HG03521 (cell line): Measurements from ENCODE around the gene RCAN1.

Experiments used
- ATAC-seq: cut with Tn5 transposase; IDR thresholded peaks from one replicate; pipeline ENCODE4 v1.9.1; 2021; ENCODE audit warnings: mild to moderate bottlenecking, moderate library complexity; ENCODE audit not compliant: unreplicated experiment

The RCAN1 gene

DNA sequence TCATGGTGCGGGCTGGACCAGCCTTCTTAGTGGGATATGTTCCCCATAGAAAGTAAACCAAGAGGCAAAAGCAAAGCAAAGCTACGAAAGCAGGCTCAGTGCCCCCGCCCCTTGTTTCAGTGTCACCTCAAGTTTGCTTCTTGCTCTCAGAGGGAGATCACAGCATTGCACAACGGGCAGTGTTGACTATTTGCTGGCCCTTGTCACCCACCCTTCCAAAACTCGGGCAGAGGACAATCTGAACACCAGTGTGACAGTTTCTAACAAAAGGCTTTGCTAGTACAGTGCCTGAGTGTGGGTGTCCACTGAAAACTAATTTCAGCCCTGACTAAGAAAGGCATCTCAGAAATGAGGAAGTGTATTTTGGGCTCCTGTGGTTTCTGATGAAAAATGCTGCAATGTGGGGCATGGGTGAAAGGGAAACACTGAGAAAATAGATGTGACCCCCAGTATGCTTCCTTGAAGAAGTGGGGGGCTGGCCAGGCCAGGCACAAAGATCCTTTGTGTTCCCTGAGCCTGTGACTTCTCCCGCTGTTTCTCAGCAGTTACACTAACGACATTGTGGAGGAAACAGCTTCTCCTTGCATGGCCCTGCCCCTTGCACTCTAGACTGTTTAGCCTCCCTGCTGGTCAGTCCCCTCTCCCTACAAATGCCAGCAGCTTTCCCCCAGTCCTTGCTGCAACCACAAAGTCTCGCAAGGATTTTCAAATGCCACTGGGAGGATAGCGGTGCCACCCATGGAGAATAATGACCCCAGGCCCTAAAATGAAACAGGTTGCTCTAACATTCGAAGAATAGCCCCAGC, 69.6 kb downstream of the RCAN1 start:
- peak; percentile 78 for ATAC-seq

DNA sequence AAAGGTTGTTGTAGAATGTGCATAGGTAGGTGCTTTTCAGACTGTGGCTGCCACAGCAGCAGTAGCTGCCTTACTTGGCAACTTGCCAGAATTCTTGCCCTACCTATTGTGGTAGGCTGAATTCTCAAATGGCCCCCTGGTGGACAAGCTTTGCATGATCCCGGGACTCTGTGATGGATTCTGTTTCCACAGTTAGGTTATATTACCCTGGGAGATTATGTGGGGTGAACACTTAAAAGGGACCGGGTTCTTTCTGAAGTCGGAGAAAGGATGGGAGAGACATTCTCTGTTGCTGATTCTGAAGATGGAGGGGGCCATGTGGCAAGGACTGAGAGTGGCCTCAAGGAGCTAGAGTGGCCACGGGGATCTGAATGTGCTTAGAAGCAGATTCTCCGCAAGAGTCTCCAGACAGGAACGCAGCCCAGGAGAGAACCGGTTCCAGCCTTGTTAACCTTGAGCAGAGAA, 70.8 kb downstream of the RCAN1 start:
- ATAC-seq: no peak

DNA sequence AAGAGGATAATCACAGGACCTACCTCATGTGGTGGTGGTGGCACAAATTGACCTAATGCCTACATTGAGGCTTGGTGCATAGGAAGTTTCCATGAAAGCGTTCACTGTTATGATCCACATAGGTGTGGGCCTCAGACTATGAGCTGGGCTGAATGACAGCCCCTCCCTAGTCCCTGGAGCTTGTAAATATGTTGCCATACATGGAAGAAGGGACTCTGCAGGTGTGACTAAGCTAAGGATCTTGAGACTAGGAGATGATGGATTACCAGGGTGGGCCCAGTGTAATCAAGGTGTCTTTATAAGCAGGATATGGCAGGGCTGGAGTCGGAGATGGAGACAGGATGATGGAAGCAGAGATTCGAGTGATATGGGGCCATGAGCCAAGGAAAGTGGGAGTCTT, 71.9 kb downstream of the RCAN1 start:
- no peak for ATAC-seq

DNA sequence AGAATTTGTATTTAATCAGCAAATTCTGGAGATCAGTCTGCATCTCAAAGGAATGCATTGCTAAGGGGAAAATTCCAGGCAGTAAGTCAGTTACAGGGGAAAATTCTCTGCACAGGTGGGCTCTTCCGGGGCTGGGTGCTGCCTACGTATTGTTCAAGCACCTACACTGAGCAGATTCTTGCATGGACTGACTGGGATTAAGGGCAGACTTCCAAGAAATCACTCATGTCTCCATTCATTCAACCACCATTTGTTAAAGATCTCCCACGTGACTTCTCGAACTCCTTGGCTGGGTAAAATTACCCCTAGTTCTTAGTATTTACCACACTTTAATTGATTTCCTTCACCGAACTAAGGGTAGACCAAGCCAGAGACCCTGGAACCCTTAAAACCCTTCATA, 74.7 kb downstream of the RCAN1 start:
- ATAC-seq: no peak

DNA sequence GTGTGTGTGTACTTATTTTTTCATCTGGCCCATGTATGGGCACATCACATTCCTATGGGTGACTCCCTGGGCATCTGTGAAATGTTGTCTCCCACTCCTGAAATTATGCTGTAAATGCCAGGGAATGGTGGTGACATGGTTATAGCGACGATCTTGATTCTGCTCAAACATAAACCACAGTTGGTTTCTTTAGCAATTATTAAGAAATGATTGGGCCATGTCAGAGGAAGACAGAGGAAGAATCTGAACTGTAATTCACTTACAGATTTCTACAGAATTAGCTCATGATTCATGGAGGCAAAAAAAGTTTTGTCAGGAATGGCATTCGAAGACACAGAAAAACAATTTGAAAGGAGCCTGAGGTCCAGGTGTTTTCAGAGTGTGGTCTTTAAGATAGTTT, 77.1 kb downstream of the RCAN1 start:
- no peak for ATAC-seq

DNA sequence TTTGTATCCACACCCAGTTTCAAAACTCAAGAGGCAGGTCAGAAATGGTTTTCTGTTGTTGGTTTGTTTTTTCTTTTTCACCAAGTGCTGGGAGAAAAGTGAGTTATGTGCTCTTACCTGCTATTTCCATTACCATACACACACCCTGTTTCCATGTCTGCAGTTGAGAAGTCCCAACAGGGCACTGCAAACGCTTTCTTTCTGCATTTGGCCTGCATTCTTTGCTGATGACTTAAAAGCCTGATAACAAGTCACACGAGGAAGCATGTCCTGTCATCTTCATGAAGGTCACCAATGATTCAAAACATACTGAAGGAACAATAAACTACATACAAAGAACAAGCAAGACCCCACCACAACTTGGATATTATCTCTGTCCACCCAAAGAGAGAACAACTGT, 78.1 kb downstream of the RCAN1 start:
- ATAC-seq: no peak

DNA sequence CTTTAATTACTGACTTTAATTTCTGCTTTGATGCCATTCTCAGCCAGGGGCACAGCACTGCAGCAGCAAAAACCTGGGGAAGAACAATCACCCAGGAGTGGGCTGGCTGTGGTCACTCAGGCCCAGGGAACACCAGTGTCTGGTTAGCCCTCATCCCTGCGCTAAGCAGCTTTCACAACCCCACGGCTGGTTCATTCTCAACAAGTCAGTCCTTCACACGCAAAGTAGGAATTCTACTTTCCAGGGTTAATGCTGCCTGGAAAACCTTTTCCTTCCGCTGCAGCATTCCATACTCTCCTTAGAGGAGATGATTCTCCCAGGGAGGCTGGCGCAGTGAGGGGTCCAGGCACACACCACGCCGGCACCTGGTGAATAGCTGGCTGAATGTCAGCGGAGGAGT, 78.6 kb downstream of the RCAN1 start:
- ATAC-seq: no peak

DNA sequence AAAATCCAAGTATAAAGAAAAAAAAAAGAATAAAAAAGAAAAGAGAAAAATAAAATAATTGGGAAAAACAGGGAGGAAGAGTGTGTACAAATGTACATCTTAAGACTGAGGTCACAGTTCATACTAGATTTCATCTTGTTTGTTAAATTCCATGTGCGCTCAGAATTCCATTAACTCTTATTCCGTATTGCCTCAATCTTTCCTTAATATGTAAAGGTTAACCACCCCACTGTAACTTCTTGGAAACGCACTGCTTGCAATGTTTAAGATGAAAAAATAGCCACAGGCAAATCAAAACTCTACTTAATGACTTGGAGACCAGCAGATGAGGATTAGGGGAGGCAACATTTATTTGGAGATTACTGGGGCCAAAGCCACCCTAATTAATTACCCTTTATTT, 79.0 kb downstream of the RCAN1 start:
- ATAC-seq: no peak

DNA sequence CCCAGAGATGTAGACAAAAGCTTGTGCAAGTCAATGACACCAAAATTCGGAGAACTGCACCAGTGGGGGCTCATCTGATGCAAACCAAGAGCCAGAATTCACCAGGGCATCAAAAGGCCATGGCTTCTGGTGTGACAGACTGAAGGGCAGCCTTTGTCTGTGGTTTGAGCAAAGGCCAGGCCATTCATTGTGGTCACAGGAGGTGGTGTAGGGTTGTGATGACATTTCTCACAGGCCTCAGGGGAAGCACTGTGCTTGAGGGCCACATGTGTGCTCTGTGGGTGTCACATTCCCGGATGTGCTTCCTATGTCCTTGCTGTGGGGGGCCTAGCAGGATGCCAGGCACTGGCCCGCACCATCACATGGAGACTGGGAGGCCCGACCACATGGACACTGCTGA, 80.4 kb downstream of the RCAN1 start:
- ATAC-seq: no peak

DNA sequence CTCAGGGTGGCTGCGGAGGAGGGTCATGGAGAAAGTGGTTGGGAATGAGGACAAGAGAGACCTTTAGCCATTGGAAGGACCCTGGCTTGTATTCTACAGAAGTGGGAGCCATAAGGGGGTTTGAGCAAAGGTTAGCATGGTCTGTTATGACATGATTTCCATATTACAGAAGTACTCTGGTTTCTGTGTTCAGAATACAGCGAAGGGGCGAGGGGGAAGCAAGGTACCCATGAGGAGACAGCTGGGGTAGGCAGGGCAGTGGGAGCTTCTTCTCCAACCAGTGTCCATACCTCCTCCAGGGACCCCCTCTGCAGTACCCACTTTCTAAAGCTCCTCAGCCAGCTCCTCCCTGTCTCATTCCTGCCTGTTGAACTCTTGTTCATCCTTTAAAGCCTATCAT, 81.0 kb downstream of the RCAN1 start:
- ATAC-seq: no peak

DNA sequence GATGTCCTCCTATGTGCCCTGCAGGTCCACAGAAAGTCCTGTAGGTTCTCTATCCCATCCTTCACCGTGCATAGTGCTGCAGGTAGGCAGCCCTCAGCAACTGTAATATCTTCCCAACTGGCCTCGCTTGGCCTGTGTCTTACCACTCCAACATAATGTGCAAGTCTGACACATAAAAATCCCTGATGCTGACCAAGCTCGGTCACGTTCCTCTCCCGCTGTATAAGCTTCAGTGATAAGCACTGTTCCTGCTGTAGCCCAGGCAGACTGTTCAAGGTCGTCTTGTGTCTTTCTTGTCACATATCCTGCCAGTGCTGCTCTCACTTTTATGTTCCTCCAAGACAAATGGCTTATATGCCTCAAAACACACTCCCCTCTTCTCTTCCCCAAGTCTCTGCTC, 83.5 kb downstream of the RCAN1 start:
- no peak for ATAC-seq

DNA sequence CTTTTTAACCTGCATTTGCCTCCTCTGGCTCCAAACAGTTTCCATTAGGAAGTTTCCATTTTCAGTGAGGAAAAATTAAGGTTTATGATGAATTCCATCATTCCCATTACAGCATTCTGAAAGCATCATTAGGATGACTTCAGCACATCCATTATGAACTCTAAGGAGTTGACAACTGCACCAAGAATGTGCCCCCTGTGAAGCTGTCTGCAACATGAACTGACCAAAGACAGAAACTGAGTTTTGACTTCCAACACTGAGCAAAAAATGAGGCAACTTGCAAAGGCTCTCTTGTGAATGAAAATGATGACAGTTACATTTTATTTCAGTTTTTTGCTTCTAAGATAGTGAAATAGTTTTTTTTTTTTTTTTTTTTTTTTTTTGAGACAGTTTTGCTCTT, 84.7 kb downstream of the RCAN1 start:
- no peak for ATAC-seq

DNA sequence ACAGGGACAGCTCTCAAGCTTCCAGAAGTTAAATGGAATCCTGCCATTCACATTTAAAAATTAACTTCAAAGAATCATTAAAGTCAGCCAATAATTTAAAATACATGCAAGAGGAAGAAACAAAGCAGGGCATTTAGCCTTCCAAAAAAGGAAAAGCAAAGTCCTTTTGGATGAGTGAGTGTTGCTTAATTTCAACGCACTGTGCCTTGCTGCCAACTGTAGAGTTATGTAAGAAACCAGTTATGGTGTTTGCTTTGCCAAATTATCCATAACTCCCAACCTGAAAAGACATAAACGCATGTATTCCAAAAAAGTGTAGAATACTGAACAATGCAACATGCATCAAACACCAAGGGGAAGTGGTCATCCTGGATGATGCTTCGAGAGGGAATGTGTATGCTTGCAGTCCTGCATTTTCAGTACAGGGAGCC, 86.8 kb downstream of the RCAN1 start:
- ATAC-seq: no peak

DNA sequence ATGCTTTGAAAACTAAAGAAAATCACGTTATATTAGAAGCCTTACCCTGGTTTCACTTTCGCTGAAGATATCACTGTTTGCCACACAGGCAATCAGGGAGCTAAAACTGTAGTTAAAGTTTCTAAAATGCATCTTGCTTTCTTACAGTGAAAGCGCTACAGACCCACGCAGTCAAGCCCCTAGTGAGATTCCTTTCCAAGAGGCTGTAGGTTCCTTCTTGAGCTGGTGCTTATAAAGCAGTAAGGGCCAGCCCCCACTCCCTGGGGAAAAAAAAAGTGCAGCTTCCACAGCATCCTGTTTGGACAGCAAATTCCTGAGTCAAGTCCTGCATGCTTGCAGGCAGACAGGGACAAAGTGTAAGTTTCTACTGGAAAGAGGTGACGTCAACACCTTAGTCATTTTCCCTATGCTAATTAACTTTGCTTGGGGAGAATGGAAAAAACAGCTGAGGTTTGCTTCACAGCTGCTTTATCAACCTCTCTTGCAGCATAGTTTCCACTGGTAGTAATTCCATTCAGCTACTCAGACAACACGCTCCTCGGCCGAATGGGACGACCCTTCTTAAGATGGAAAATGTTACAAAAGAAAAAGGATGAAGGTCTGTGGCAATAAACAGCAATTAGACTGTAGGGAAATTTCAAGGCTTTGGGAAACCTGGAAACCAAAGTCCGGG, 88.2 kb downstream of the RCAN1 start:
- ATAC-seq: no peak

DNA sequence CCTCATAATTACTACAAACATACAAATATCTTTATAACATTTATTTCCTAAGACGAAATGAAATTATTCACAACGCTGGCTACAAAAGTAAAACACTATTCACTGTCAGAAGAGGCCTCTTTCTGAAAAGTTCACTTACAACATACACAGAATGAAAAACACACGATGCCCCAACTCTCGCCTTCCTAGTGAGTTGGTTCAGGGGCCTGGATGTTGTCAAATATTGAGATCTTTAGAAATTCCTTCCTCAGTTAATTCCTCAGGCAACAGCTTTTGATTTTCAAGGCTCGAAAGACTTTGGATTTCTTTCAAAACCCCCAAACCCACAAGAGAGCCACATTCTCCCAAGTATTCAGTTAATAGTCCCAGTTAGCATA, 88.7 kb downstream of the RCAN1 start:
- no peak for ATAC-seq

DNA sequence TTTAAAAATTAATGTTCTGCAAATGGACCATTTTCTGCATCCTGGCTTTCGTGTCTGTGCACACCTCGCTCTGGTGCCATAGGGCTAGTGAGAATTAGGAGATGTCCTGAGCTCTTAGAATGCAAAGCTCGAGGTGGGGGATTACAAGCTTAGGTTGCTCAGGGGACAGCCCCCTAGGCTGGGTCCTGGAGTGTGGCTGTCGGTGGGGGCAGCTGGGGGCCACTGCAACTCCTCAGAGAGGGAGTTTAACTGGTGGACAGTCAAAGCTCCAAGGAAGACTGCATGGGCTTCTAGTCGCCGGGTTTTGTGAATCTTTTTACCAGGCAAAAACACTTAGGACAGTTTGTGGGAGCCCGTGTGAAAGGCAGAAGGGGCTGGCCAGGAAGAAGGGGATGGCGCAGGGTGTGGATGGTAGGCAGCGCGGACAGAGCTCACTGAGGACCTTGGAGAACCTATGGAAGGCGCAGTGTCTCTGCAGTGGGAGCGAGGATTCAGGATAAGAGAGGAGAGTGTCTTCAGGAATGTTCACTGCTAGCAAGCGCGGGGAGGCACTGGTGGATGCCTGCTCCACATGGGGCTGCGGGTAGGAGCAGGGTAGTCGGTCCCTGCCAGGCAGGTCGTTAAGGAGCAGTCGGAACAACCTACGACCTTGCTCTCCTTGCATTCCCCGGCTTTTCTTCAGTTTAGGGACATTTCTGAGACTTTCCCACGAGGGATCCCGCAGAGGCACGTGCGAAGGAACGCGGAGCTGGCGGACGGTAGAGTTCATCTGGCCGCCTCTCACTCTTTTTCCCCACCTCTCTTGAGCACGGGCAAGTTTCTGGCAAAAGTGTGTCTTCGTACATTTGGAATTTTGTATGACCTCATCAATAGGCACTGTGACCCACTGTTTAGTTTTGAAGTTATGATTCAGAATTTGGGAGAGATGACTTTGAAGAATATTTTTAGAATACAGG, 90.0 kb downstream of the RCAN1 start:
- no peak for ATAC-seq

DNA sequence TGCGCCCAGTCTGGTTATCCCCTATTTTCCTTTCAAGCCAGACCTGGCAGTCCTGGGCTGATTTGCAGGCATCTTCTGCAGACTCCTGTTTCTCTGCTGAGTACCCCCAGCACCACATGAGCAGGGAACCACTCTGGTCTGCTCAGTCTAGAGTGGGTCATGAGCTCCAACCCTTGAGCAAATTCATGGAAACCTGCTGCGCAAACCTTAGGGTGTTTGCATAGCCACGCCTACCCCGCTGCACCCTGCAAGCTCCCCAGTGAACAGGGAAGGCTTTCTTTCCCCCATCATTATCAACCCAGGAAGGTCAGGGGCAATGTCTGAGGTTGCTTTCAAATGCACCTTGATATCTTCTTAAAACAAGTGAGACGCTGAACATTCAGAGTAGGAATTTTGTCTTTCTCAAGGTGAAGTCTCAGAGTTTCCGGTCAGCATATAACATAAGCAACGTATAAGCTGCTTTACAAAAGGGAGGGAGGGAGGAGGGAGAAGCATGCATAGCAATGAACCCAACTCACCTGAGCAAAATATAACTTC, 91.8 kb downstream of the RCAN1 start:
- ATAC-seq: no peak

DNA sequence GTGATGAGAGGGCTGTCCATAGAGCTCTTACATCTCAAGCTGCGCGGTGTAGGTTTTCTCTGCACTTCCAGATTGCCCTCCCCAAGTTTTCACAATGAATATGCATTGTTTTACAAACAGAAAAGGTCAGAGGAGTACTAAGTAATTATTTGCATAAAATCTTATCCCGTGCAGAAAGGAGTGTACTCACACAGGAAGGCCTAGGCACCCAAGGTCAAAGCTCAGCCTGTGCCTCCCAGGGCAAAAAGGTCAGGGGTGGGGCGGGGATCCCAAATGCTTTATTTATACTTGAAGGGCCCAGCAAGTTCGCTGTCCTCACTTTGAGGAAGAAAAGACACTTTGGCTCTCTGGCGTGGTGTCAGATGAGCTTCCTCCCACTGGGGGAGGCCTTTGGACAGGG, 92.6 kb downstream of the RCAN1 start:
- ATAC-seq: no peak

DNA sequence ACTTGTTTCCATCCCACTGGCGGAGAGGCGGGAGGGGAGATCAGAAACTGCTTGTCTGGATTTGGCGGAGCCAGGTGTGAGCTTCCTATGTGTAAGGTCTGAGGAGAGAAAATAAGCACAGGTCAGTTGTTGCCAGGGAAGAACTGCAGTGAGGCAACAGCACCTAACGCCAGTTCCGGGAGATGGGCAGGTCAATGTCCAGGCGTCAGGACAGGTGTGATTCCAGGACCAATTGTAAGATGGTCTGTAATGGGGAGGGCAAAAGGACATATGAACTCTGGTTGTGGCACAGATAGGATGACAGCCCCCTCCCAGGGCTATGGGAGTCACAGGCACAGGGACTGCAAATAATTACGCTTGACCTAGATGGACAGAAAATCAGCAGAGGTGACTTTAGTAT, 93.4 kb downstream of the RCAN1 start:
- no peak for ATAC-seq

DNA sequence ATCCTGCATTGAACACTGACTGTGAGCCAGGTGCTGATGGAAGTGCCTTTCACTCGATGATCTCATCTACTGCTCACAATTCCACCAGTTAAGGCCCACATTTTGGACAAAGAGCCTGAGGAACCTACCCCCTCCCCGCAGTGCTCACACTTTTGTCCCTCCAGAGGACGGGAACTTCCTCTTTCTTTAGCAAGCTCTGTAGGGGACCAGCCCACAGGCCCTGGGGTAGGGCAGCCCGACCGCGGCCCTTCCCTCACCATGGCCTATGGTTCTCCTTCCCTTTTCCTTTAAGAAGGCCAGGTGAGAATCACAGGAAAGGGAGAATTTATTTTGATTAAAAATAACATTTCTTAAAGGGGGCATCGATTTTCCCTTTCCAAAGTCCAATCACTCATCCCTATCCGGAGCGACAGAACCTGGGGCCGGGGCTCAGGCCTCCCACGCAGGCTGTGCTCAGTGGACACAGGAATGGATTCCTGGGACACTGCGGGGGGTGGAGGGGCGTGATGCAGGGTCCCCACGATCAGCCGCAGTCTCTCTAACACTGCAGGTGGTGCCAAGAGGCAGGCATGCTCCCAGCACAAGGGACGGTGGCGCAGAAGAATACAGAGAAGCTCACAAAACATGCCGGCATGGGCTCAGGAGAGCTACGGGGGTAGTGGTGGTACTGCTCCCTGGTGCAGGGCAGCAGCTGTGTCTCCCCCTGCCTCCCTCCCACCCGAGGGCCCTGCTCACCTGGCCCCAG, 94.0 kb downstream of the RCAN1 start:
- no peak for ATAC-seq
